ENCODE data around the gene LRRC8E. TPM values are rescaled to one million over a fixed set of nuclear protein-coding genes. Genes with fewer than 3 reads are reported as not detected.
"Not testable (repeated sequence)": the region's sequence is repeated elsewhere in the genome, so short reads cannot be mapped to it uniquely, and the experiment has no call there.

Gene LRRC8E
- total RNA-seq, 1 experiment from 2014 or later: 3.0 TPM

- DNase-seq (ENCODE audit: low spot score) (no peak), ATAC-seq (no peak; the same call in 1 of the 2 replicates)
- TF ChIP-seq, protein P1, sequence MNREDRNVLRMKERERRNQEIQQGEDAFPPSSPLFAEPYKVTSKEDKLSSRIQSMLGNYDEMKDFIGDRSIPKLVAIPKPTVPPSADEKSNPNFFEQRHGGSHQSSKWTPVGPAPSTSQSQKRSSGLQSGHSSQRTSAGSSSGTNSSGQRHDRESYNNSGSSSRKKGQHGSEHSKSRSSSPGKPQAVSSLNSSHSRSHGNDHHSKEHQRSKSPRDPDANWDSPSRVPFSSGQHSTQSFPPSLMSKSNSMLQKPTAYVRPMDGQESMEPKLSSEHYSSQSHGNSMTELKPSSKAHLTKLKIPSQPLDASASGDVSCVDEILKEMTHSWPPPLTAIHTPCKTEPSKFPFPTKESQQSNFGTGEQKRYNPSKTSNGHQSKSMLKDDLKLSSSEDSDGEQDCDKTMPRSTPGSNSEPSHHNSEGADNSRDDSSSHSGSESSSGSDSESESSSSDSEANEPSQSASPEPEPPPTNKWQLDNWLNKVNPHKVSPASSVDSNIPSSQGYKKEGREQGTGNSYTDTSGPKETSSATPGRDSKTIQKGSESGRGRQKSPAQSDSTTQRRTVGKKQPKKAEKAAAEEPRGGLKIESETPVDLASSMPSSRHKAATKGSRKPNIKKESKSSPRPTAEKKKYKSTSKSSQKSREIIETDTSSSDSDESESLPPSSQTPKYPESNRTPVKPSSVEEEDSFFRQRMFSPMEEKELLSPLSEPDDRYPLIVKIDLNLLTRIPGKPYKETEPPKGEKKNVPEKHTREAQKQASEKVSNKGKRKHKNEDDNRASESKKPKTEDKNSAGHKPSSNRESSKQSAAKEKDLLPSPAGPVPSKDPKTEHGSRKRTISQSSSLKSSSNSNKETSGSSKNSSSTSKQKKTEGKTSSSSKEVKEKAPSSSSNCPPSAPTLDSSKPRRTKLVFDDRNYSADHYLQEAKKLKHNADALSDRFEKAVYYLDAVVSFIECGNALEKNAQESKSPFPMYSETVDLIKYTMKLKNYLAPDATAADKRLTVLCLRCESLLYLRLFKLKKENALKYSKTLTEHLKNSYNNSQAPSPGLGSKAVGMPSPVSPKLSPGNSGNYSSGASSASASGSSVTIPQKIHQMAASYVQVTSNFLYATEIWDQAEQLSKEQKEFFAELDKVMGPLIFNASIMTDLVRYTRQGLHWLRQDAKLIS (CRISPR knock-in tag; IDR thresholded peaks at IDR 0.05; ENCODE audit: borderline replicate concordance): no peak
- TF ChIP-seq SOX15 (CRISPR knock-in tag; IDR thresholded peaks at IDR 0.05) (no peak), ZMAT4 (CRISPR knock-in tag; IDR thresholded peaks at IDR 0.05) (no peak), ZNF219 (CRISPR knock-in tag; IDR thresholded peaks at IDR 0.05; ENCODE audit: borderline replicate concordance) (no peak), ELF4 (CRISPR knock-in tag; IDR thresholded peaks at IDR 0.05; ENCODE audit: low read depth) (no peak), PRRX2 (CRISPR knock-in tag; IDR thresholded peaks at IDR 0.05) (no peak), NR1H2 (CRISPR knock-in tag; IDR thresholded peaks at IDR 0.05) (no peak)
- TF ChIP-seq, protein P2, sequence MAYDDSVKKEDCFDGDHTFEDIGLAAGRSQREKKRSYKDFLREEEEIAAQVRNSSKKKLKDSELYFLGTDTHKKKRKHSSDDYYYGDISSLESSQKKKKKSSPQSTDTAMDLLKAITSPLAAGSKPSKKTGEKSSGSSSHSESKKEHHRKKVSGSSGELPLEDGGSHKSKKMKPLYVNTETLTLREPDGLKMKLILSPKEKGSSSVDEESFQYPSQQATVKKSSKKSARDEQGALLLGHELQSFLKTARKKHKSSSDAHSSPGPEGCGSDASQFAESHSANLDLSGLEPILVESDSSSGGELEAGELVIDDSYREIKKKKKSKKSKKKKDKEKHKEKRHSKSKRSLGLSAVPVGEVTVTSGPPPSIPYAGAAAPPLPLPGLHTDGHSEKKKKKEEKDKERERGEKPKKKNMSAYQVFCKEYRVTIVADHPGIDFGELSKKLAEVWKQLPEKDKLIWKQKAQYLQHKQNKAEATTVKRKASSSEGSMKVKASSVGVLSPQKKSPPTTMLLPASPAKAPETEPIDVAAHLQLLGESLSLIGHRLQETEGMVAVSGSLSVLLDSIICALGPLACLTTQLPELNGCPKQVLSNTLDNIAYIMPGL (CRISPR knock-in tag; IDR thresholded peaks at IDR 0.05): no peak
- TF ChIP-seq, protein P3, sequence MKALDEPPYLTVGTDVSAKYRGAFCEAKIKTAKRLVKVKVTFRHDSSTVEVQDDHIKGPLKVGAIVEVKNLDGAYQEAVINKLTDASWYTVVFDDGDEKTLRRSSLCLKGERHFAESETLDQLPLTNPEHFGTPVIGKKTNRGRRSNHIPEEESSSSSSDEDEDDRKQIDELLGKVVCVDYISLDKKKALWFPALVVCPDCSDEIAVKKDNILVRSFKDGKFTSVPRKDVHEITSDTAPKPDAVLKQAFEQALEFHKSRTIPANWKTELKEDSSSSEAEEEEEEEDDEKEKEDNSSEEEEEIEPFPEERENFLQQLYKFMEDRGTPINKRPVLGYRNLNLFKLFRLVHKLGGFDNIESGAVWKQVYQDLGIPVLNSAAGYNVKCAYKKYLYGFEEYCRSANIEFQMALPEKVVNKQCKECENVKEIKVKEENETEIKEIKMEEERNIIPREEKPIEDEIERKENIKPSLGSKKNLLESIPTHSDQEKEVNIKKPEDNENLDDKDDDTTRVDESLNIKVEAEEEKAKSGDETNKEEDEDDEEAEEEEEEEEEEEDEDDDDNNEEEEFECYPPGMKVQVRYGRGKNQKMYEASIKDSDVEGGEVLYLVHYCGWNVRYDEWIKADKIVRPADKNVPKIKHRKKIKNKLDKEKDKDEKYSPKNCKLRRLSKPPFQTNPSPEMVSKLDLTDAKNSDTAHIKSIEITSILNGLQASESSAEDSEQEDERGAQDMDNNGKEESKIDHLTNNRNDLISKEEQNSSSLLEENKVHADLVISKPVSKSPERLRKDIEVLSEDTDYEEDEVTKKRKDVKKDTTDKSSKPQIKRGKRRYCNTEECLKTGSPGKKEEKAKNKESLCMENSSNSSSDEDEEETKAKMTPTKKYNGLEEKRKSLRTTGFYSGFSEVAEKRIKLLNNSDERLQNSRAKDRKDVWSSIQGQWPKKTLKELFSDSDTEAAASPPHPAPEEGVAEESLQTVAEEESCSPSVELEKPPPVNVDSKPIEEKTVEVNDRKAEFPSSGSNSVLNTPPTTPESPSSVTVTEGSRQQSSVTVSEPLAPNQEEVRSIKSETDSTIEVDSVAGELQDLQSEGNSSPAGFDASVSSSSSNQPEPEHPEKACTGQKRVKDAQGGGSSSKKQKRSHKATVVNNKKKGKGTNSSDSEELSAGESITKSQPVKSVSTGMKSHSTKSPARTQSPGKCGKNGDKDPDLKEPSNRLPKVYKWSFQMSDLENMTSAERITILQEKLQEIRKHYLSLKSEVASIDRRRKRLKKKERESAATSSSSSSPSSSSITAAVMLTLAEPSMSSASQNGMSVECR (CRISPR knock-in tag; IDR thresholded peaks at IDR 0.05; ENCODE audit: borderline replicate concordance): no peak
- TF ChIP-seq, protein P4, sequence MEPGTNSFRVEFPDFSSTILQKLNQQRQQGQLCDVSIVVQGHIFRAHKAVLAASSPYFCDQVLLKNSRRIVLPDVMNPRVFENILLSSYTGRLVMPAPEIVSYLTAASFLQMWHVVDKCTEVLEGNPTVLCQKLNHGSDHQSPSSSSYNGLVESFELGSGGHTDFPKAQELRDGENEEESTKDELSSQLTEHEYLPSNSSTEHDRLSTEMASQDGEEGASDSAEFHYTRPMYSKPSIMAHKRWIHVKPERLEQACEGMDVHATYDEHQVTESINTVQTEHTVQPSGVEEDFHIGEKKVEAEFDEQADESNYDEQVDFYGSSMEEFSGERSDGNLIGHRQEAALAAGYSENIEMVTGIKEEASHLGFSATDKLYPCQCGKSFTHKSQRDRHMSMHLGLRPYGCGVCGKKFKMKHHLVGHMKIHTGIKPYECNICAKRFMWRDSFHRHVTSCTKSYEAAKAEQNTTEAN (CRISPR knock-in tag; IDR thresholded peaks at IDR 0.05): no peak
- no peaks in the 10 kb centered on the region for H3K36me3 Mint-ChIP-seq
- H3K4me3 Mint-ChIP-seq: peak overlapping the region; percentile 65
- peaks cover 56% of the 10 kb centered on the region for H3K27me3 Mint-ChIP-seq (ENCODE audit: low read depth)
- peaks cover 3% of the 10 kb centered on the region for H3K4me1 Mint-ChIP-seq
- POLR2A ChIA-PET: interaction anchor here (0.5 to 2.3 kb wide), 3 partner anchors 11 to 28 kb away, joined by 3 to 6 read pairs (median 3); partner anchors contain the start of gene MAP2K7
- CTCF ChIA-PET: interaction anchor here (0.6 to 4.7 kb wide), 13 partner anchors 11 to 338 kb away, joined by 3 to 30 read pairs (median 6); partner anchors contain the start of genes MAP2K7, SNAPC2 and TGFBR3L
- H3K27ac Mint-ChIP-seq: no peak overlapping the region
- H3K9me3 Mint-ChIP-seq: no peaks in the 10 kb centered on the region
Measured at GRCh38 chr19:7888826-7889217, 512 bp downstream of the LRRC8E start.

DNA sequence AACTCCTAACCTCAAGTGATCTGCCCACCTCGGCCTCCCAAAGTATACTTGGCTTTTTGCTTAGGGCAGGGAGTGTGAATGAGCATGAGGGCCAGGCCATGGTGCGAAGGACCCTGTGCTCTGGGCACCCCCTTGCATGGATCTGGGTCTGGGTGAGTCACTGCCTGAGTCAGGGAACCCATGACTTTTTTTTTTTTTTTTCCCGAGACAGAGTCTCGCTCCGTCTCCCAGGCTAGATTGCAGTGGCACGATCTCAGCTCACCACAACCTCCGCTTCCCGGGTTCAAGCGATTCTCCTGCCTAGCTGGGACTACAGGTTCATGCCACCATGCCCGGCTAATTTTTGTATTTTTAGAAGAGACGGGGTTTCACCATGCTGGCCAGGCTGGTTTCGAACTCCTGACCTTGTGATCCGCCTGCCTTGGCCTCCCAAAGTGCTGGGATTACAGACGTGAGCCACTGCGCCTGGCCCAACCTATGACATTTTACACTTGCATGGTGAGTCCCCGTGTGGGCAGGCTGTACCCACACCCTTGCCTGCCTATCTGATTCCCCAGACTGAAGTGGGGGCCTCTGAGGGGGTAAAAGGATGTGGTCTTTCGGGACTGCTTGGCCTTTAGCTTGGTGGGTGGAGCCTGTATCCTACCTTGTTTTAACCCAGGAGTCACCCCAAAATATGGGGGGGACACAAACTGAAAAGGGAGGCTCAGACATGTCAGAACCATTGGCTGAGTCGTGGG is 5.2 kb downstream of the LRRC8E start:
- not testable (repeated sequence) for H3K9me3 Mint-ChIP-seq; H3K4me3 Mint-ChIP-seq; H3K4me1 Mint-ChIP-seq; DNase-seq (ENCODE audit: low spot score); H3K27ac Mint-ChIP-seq; ATAC-seq; H3K36me3 Mint-ChIP-seq
- ChIA-PET POLR2A (interaction anchor here (0.7 kb wide), 1 partner anchor 356 kb away, joined by 3 read pairs; no protein-coding TSS in a partner anchor), CTCF (interaction anchor here (0.9 kb wide), 1 partner anchor 25 kb away, joined by 4 read pairs; no protein-coding TSS in a partner anchor)
- H3K27me3 Mint-ChIP-seq (ENCODE audit: low read depth): peaks cover 29% of the 10 kb centered on the region

Data from WTC11 (cell line).